AG04450 (cell line): ENCODE measurements around the gene TUBB. TPM values are rescaled to one million over a fixed set of nuclear protein-coding genes. Genes with fewer than 3 reads are reported as not detected.
"Not testable (repeated sequence)": the region's sequence is repeated elsewhere in the genome, so short reads cannot be mapped to it uniquely, and the experiment has no call there.

Experiments
- CTCF ChIA-PET: fragments of 300-600, 350-600 bp; formaldehyde crosslinking; extraction: SDS; loops from one replicate; lab custom pipeline; 2022; ENCODE audit warnings: antibody characterized with exemption, inconsistent platforms; lab: Charles Lee
- POLR2A ChIA-PET: fragments of 350-600 bp; formaldehyde crosslinking; extraction: SDS; loops from one replicate; lab custom pipeline; 2021; ENCODE audit warnings: antibody characterized with exemption, inconsistent platforms; lab: Yijun Ruan, JAX
- DNase-seq: peaks from one replicate; pipeline ENCODE4 v3.0.0-alpha.2; 2011; ENCODE audit warnings: low read depth, low spot score
- H3K27ac ChIP-seq: one replicate; pipeline ENCODE4 v1.5.1; 2012; ENCODE audit warnings: low read depth, low read length, control low read depth
- H3K27me3 ChIP-seq: one replicate; pipeline ENCODE4 v1.6.0; 2012; ENCODE audit warnings: low read length; ENCODE audit not compliant: control insufficient read depth, insufficient read depth
- H3K4me3 ChIP-seq: 2 replicates; pipeline ENCODE4 v1.5.1; 2011; ENCODE audit warnings: mild to moderate bottlenecking, low read depth, low read length, control low read depth
- H3K9me3 ChIP-seq: 2 replicates; pipeline ENCODE4 v1.5.1; 2012; ENCODE audit warnings: low read length; ENCODE audit not compliant: control insufficient read depth, insufficient read depth
- polyA plus RNA-seq: library from polyadenylated mRNA; depleted of rRNA; stranded (reverse); fragments of >200 nt; gene quantifications from 2 replicates; pipeline ENCODE4 v1.2.3, GENCODE V29; 2011
- TF ChIP-seq, protein P1 (sequence below): IDR thresholded peaks from 2 replicates; pipeline ENCODE4 v1.5.1; 2011; ENCODE audit warnings: low read depth, low read length, control low read depth, inconsistent platforms

TUBB gene
- polyA plus RNA-seq, 1 experiment, result 1,457 TPM

DNA sequence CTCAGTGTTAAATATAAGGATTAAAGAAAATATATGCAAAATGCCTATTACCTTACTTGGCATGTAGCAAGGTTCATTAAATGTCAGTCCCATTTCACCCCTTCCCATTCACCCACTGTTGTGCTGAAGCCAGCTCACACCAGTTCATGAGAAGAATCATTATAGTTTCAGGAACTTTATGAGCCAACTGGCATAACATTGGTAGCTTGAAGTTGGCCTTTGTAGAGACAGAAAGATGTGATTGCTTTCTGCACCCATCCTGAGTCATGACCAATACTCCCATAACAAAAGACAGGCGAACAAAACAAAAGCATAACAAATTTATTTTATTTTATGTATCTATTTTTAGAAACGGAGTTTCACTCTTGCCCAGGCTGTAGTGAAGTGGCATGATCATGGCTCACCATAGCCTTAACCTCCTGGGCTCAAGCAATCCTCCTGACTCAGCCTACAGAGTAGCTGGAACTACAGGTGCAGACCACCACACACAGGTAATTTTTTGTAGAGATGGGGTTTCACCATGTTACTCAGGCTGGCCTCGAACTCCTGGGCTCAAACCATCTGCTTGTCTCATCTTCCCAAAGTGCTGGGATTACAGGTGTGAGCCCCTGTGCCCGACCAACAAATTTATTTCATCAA, 41.8 kb downstream of the TUBB start:
- POLR2A ChIA-PET, result no interaction called here
- no peaks in the 10 kb centered on the region for H3K27me3 ChIP-seq

DNA sequence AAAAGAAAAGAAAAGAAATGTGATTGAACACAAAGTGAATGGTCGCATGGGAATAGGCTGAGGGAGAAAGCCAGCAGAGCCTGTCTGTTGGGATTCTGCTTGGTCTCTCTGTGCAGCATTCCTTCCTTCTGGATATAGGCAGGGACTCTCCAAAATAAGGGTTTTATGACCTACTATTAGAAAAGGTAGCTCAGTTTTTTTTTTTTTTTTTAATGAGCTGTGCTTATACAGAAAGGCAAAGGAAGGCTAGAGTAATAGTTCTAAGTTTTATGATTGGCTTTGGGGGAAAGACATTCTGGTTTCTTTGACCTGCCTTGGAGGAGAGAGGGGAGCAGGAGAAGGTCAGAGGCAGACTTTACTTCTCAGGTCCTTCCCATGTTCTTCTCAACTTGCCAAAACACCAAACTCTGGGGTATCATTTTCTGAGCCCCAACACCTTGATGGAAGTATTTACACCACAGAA, 43.0 kb downstream of the TUBB start:
- DNase-seq, result no peak
- 0 out of 2 replicates have a peak, but pooled peaks cover 4% of the 10 kb centered on the region for H3K9me3 ChIP-seq
- peak overlapping the region; percentile 48 for H3K27ac ChIP-seq
- ChIA-PET POLR2A (interaction anchor here (2.1 kb wide), 1 partner anchor 18 kb away, joined by 8 read pairs; no protein-coding TSS in a partner anchor), CTCF (interaction anchor here (1.5 kb wide), 1 partner anchor 11 kb away, joined by 6 read pairs; no protein-coding TSS in a partner anchor)
- TF ChIP-seq, protein P1, sequence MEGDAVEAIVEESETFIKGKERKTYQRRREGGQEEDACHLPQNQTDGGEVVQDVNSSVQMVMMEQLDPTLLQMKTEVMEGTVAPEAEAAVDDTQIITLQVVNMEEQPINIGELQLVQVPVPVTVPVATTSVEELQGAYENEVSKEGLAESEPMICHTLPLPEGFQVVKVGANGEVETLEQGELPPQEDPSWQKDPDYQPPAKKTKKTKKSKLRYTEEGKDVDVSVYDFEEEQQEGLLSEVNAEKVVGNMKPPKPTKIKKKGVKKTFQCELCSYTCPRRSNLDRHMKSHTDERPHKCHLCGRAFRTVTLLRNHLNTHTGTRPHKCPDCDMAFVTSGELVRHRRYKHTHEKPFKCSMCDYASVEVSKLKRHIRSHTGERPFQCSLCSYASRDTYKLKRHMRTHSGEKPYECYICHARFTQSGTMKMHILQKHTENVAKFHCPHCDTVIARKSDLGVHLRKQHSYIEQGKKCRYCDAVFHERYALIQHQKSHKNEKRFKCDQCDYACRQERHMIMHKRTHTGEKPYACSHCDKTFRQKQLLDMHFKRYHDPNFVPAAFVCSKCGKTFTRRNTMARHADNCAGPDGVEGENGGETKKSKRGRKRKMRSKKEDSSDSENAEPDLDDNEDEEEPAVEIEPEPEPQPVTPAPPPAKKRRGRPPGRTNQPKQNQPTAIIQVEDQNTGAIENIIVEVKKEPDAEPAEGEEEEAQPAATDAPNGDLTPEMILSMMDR, result no peak
- H3K4me3 ChIP-seq, result no peak overlapping the region
- no peaks in the 10 kb centered on the region for H3K27me3 ChIP-seq

More for the DNA sequence above, 41.8 kb downstream of the TUBB start:
- CTCF ChIA-PET, result no interaction called here
- Histone ChIP-seq H3K4me3 (no peak overlapping the region), H3K9me3 (0 out of 2 replicates have a peak, but pooled peaks cover 4% of the 10 kb centered on the region), H3K27ac (no peak overlapping the region)
- TF ChIP-seq, protein P1, result no peak
- DNase-seq, result no peak

- CTCF ChIA-PET, result interaction anchor here (1.5 kb wide), 2 partner anchors 9 to 11 kb away, joined by 4 to 6 read pairs; no protein-coding TSS in a partner anchor
Observed at GRCh38 chr6:30763618-30764489, 43.7 kb downstream of the TUBB start.

DNA sequence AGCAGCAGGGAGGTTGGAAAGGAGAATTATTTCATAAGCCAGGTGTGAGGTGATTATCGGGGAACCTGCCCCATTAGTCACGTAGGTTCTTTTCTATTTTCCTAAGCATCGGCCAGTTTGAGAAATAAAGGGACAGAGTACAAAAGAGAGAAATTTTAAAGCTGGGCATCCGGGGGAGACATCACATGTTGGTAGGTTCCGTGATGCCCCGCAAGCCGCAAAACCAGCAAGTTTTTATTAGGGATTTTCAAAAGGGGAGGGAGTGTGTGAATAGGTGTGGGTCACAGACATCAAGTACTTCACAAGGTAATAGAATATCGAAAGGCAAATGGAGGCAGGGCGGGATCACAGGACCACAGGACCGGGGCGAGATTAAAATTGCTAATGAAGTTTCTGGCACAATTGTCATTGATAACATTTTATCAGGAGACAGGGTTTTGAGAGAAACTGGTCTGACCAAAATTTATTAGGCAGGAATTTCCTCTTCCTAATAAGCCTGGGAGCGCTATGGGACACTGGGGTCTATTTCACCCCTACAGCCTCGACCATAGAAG, 44.4 kb downstream of the TUBB start:
- not testable (repeated sequence) for H3K27me3 ChIP-seq, H3K4me3 ChIP-seq, DNase-seq, H3K9me3 ChIP-seq
- ChIA-PET POLR2A (interaction anchor here (1.0 to 2.1 kb wide), 2 partner anchors 12 to 17 kb away, joined by 7 to 8 read pairs; no protein-coding TSS in a partner anchor), CTCF (interaction anchor here (1.5 kb wide), 1 partner anchor 8 kb away, joined by 4 read pairs; no protein-coding TSS in a partner anchor)
- H3K27ac ChIP-seq, result peak overlapping the region; percentile 21

More at GRCh38 chr6:30763618-30764489, 43.7 kb downstream of the TUBB start:
- no peak overlapping the region for H3K4me3 ChIP-seq
- no peak for DNase-seq
- peak overlapping the region; percentile 48 for H3K27ac ChIP-seq
- H3K27me3 ChIP-seq, result no peaks in the 10 kb centered on the region
- TF ChIP-seq, protein P1, result peak; percentile 13; the same call in 1 of the 2 replicates
- POLR2A ChIA-PET, result interaction anchor here (1.0 to 2.1 kb wide), 2 partner anchors 12 to 18 kb away, joined by 7 to 8 read pairs; no protein-coding TSS in a partner anchor
- H3K9me3 ChIP-seq, result 0 out of 2 replicates have a peak, but pooled peaks cover 4% of the 10 kb centered on the region

DNA sequence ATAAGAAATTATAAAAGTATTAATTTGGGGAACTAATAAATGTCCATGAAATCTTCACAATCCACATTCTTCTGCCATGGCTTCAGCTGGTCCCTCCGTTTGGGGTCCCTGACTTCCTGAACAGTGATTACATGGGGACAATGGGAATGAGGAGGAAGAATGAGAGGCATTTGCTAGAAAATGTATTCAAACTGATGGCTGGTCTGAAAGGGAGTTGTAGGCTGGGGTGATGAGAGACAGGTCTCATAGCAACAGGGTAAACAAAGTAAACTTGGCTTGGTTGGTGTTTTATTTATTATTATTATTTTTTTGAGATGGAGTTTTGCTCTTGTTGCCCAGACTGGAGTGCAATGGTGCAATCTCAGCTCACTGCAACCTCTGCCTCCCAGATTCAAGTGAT, 45.3 kb downstream of the TUBB start:
- POLR2A ChIA-PET, H3K4me3 ChIP-seq, DNase-seq, H3K9me3 ChIP-seq, H3K27me3 ChIP-seq, H3K27ac ChIP-seq: not testable (repeated sequence)
- CTCF ChIA-PET, result interaction anchor here (0.9 kb wide), 1 partner anchor 12 kb away, joined by 5 read pairs; no protein-coding TSS in a partner anchor
